Naive thymus-derived CD8-positive, alpha-beta T cell (primary cell): Measurements from ENCODE around the gene RNF121. TPM values are rescaled to one million over a fixed set of nuclear protein-coding genes. Genes with fewer than 3 reads are reported as not detected.

Source experiments
- ATAC-seq, 2 donors: fragments of 150-1000 bp; cut with Tn5 transposase in 1 of 2; sonication (Bioruptor Pico), chemical (Tn5 transposase) in 1 of 2; 1 replicate in 1 of 2; 2 replicates in 1 of 2; pipeline ENCODE4 v1.10.0; 2021; ENCODE audit warnings: mild to moderate bottlenecking in 2 of 2, moderate library complexity in 2 of 2
- POLR2A ChIA-PET: fragments of 350-600 bp; sonication (Branson Sonifier 250); formaldehyde crosslinking; loops from one replicate; lab custom pipeline; 2021; ENCODE audit warnings: antibody characterized with exemption; lab: Charles Lee
- DNase-seq, 10 donors: peaks; one replicate each; pipeline versions ENCODE4 v3.0.0 to v3.0.0-alpha.2; 2020 to 2022
- H3K27ac Mint-ChIP-seq, 10 donors: one replicate each; pipeline ENCODE4 v1.8.0; 2020 to 2022; ENCODE audit warnings: mild to moderate bottlenecking in 10 of 10, mixed read lengths in 10 of 10, moderate library complexity in 4 of 10, inconsistent platforms in 1 of 10
- H3K27me3 Mint-ChIP-seq, 5 donors: one replicate each; pipeline ENCODE4 v1.8.0; 2021 to 2022; ENCODE audit warnings: mixed read lengths in 5 of 5
- H3K36me3 Mint-ChIP-seq, 3 donors: one replicate each; pipeline ENCODE4 v1.8.0; 2020 to 2022; ENCODE audit warnings: mixed read lengths in 3 of 3, mild to moderate bottlenecking in 2 of 3, inconsistent platforms in 1 of 3
- H3K4me1 Mint-ChIP-seq, 4 donors: one replicate each; pipeline ENCODE4 v1.8.0; 2021 to 2022; ENCODE audit warnings: mixed read lengths in 4 of 4
- H3K4me3 Mint-ChIP-seq, 10 donors: one replicate each; pipeline ENCODE4 v1.8.0; 2020 to 2022; ENCODE audit warnings: mild to moderate bottlenecking in 10 of 10, mixed read lengths in 10 of 10, moderate library complexity in 6 of 10, inconsistent platforms in 1 of 10
- H3K9me3 Mint-ChIP-seq, 9 donors: one replicate each; pipeline ENCODE4 v1.8.0; 2020 to 2022; ENCODE audit warnings: mixed read lengths in 9 of 9, mild to moderate bottlenecking in 3 of 9, inconsistent platforms in 1 of 9, moderate library complexity in 1 of 9
- polyA plus RNA-seq, 3 donors: library from polyadenylated mRNA; unstranded; fragments of 300-500 nt; fragmentation: Illumina TruSeq; gene quantifications; one replicate each; pipeline ENCODE4 v1.2.3, GENCODE V29; 2021
- total RNA-seq, 8 experiments: library from RNA in 2 of 8; stranded (reverse) in 2 of 8; gene quantifications; one replicate each; pipeline ENCODE4 v1.2.3 and lab custom pipeline; 2021 to 2026

RNF121 gene
- total and polyA plus RNA-seq, 5 experiments from 2014 or later: 5.7 to 32.0 (median 9.4) TPM

DNA sequence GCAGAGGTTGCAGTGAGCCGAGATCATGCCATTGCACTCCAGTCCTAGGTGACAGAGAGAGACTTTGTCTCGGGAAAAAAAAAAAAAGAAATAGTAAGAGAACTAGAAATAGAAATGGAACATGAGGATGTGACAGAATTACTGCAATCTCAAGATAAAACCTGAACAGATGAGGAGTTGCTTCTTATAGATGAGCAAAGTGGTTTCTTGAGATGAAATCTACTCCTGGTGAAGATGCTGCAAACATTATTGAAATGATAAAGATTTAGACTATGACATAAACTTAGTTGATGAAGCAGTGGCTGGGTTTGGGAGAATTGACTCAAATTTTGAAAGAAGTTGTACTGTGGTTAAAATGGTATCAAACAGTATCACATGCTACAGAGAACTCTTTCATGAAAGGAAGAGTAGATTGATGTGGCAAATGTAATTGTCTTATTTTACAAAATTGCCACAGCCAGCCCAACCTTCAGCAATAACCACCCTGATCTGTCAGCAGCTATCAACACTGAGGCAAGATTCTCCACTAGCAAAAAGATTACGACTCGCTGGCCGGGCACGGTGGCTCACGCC, 14.1 kb upstream of the RNF121 start:
- H3K27me3 Mint-ChIP-seq: no peaks in the 10 kb centered on the region
- no peaks in the 10 kb centered on the region for H3K9me3 Mint-ChIP-seq
- peaks cover 0 to 5% (median 2%) of the 10 kb centered on the region in 4 donors for H3K4me1 Mint-ChIP-seq
- peaks cover 8 to 78% (median 24%) of the 10 kb centered on the region in 3 donors for H3K36me3 Mint-ChIP-seq
- ATAC-seq (no peak), DNase-seq (no peak)
- H3K27ac Mint-ChIP-seq: peak overlapping the region in 2 of 10 donors; percentile 12 to 34
- POLR2A ChIA-PET: no interaction called here
- no peak overlapping the region for H3K4me3 Mint-ChIP-seq

DNA sequence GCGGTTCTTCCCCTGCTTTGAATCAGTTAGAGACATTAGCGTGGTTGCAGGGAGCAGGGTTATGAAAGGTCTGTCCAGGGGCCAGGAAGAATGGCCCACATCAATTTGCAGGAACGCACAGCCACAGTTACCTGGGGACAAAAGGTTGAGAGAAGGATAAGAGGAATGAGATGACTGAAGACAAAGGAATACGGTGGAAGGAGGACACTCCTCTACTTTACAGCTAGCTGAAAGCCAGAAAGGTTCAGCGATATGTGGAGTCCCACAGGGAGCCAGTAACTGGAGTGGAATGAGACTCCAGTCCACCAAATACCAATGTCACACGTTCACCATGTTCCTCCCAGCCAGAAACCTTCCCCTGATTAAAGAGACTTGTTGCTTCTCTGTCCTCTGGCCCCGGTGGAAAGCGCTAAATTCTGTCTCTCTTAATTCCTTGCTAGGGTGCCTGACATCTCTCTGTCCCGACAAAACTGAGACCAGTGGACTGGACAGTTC, 11.2 kb upstream of the RNF121 start:
- H3K4me3 Mint-ChIP-seq: no peak overlapping the region
- H3K36me3 Mint-ChIP-seq: peaks cover 8 to 61% (median 19%) of the 10 kb centered on the region in 3 donors
- peak overlapping the region in 1 of 10 donors; percentile 5 for H3K27ac Mint-ChIP-seq
- DNase-seq (no peak), ATAC-seq (no peak)
- no peaks in the 10 kb centered on the region for H3K9me3 Mint-ChIP-seq
- H3K27me3 Mint-ChIP-seq: no peaks in the 10 kb centered on the region
- POLR2A ChIA-PET: no interaction called here
- H3K4me1 Mint-ChIP-seq: peaks cover 0 to 5% (median 2%) of the 10 kb centered on the region in 4 donors

DNA sequence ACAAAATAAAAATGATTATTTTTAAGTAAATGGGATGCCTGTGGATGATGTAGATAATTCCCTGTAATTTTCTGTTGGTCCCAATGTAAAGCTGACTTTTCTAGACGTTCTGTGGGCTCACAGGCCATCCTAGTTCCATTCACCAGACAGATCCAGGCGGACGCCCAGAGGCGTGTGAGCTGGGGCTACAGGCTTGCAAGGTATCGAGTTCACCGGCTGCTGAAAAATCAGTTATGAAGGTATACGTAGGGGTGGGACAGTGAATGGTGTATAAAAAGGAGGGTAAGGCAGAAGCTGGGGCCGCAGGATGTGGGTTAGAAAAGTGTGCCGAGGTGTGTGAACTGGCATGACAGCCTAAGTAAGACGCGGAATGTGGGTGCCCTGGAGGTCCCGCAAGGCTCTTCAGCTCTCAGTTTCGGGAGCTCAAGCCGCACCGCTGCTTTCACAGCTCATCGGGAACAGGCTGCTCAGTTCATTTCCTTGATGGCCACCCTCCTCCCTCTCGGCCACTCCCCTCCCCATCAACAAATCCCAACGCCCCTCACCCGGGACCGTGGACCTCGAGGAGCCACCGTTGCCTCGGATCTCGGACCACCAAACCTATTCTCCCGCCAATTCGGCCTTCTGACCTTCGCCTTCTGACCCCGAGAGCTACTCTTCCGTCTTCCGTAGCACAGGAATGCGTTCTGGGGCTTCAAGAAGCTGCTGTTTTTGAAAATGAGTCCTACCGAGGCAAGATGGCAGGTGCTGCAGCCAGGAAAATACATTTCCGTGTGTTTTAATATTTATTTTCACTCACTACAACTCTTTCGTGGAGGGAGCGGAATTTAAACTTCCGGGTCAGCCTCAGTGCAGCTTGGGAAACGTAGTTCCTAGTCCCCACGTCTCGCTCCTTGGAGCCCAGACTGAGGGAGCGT, 768 bp upstream of the RNF121 start, which contains the start of gene XNDC1N:
TSS of gene XNDC1N (minus strand) at position 775 of the 917 bp plus-strand sequence. CDS start 5,241 bp downstream, outside the sequence.
- DNase-seq: peak in 9 of 10 donors; percentile 17 to 89 (median 64)
- ATAC-seq: peak; percentile 86
- peaks cover 0 to 6% (median 0%) of the 10 kb centered on the region in 3 donors for H3K36me3 Mint-ChIP-seq
- peaks cover 21 to 52% (median 51%) of the 10 kb centered on the region in 4 donors for H3K4me1 Mint-ChIP-seq
- H3K9me3 Mint-ChIP-seq: no peaks in the 10 kb centered on the region
- POLR2A ChIA-PET: interaction anchor here (1.0 to 2.7 kb wide), 8 partner anchors 8 to 297 kb away, joined by 3 to 14 read pairs (median 4); partner anchors contain the start of genes ANAPC15, IL18BP and INPPL1
- peak within 1 kb of the TSS; percentile 94 to 99 (median 98) for H3K4me3 Mint-ChIP-seq
- no peaks in the 10 kb centered on the region for H3K27me3 Mint-ChIP-seq
- H3K27ac Mint-ChIP-seq: peak within 1 kb of the TSS; percentile 97 to 100 (median 99)

DNA sequence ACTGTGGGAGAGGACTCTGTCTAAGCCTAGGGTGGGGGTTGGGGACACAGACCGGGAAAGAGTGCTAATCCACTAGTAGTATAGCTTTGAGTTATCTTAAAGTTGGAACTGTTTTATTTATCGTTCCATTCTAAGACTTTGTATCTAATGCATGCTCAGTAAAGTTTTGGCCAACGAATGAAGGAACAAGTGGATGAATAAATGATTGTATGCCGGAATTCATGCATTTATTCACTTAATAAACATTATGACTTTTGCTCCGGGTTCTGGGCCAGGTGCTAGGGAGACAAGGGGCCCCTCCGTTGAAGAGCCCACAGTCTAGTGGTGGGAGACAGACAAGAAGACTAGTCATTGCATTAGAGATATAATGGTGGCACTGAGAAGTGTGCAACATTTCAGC, 645 bp downstream of the RNF121 start:
- Mint-ChIP-seq H3K27ac (peak overlapping the region; percentile 97 to 100 (median 99)), H3K4me3 (peak overlapping the region; percentile 94 to 99 (median 98)), H3K4me1 (peaks cover 29 to 63% (median 61%) of the 10 kb centered on the region in 4 donors), H3K27me3 (no peaks in the 10 kb centered on the region), H3K9me3 (no peaks in the 10 kb centered on the region), H3K36me3 (peaks cover 0 to 6% (median 0%) of the 10 kb centered on the region in 3 donors)
- no peak for DNase-seq
- ATAC-seq: no peak
- POLR2A ChIA-PET: interaction anchor here (0.6 to 2.7 kb wide), 8 partner anchors 53 to 295 kb away, joined by 3 to 14 read pairs (median 4); partner anchors contain the start of genes ANAPC15, IL18BP and INPPL1

DNA sequence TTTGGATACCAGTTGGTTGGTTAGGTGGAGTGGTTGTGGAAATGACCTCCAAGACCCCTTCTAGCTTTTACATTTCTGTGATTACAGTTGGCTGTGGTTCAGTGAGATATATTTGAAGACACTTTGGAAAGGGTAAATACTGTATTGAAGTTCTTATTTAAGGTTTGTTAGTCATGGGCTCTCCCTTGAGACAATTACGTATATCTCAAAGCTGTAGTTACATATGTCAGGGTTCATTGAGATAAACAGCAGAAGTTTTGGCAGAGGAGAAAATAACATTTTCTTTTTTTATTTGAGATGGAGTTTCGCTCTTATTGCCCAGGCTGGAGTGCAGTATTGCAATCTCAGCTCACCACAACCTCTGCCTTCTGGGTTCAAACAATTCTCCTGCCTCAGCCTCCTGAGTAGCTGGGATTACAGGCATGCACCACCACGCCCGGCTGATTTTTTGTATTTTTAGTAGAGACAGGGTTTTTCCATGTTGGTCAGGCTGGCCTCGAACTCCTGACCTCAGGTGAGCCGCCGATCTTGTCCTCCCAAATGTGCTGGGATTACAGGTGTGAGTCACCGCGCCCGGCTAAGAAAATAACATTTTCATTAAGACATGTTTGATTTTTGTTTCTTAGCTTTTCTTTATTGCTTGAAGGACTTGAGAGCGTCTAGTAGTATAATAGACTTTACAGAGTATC, 1.9 kb downstream of the RNF121 start:
- Mint-ChIP-seq H3K4me1 (peaks cover 30 to 66% (median 65%) of the 10 kb centered on the region in 4 donors), H3K9me3 (no peaks in the 10 kb centered on the region), H3K27me3 (no peaks in the 10 kb centered on the region), H3K36me3 (no peaks in the 10 kb centered on the region), H3K4me3 (peak overlapping the region; percentile 94 to 99 (median 98)), H3K27ac (peak overlapping the region in 1 of 10 donors; percentile 97)
- DNase-seq: no peak
- ATAC-seq: no peak
- POLR2A ChIA-PET: interaction anchor here (1.1 kb wide), 1 partner anchor 171 kb away, joined by 3 read pairs; no protein-coding TSS in a partner anchor

DNA sequence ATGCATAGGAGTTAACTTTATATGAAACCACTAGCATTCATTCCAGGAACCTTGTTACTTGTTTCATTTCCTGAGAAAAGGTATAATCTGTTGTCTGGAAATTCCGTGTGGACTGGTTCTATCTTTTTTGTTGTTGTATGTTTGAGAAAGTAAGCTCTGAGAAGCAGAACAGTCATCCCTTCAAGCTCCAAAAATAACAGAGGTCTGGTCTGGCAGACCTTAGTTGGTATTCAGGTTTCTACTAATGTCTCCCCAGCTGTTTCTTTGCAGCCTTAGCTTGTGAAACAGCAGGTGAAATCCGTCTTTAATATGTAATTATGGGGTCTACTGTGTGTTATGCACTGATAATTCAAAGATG, 2.4 kb downstream of the RNF121 start:
- H3K27me3 Mint-ChIP-seq: no peaks in the 10 kb centered on the region
- H3K4me1 Mint-ChIP-seq: peaks cover 30 to 66% (median 64%) of the 10 kb centered on the region in 4 donors
- ATAC-seq: no peak
- H3K36me3 Mint-ChIP-seq: no peaks in the 10 kb centered on the region
- POLR2A ChIA-PET: interaction anchor here (1.1 kb wide), 1 partner anchor 170 kb away, joined by 3 read pairs; no protein-coding TSS in a partner anchor
- H3K27ac Mint-ChIP-seq: no peak overlapping the region
- DNase-seq: no peak
- H3K9me3 Mint-ChIP-seq: no peaks in the 10 kb centered on the region
- peak overlapping the region in 3 of 10 donors; percentile 97 to 99 (median 98) for H3K4me3 Mint-ChIP-seq

DNA sequence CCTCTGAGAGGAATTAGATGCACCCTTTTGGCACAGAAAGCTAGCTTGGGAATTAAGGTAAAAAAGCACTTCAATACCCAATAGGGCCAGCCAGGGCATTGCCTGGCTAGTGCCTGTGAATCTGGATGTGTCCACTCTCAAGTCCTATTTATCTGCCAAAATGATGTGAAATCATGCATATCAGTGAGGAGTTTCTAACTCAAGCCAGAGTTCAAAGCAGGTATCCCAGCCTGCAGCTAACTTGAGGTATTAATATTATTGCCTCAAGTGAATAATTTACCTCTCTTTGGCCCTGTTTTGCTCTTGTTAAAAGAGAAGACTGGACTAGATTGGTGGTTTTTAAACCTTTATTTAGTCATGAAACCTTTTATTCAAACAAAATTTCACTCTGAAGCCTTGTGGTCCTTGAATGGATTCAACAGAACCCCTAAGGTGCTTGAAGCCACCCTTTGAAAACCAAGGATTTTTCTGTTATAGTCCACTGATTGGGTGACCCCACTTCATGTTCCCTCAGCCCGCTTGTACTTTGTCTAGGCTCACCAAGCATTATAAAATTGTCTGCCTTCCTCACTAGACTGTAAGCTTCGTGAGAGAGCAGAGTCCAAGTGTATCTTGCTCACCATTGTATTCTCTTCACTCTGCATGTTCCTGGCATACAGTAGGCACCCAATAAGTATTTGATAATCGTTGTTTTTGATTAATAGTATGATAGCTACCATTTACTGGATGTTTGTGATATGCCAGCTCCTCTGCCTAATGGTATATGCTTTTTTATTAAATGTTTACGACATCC, 4.5 kb downstream of the RNF121 start:
- Mint-ChIP-seq H3K4me3 (no peak overlapping the region), H3K36me3 (peaks cover 0 to 10% (median 4%) of the 10 kb centered on the region in 3 donors), H3K27me3 (no peaks in the 10 kb centered on the region), H3K9me3 (no peaks in the 10 kb centered on the region), H3K27ac (peak overlapping the region in 1 of 10 donors; percentile 60), H3K4me1 (peaks cover 32 to 53% (median 51%) of the 10 kb centered on the region in 4 donors)
- ATAC-seq (no peak), DNase-seq (no peak)
- POLR2A ChIA-PET: no interaction called here

DNA sequence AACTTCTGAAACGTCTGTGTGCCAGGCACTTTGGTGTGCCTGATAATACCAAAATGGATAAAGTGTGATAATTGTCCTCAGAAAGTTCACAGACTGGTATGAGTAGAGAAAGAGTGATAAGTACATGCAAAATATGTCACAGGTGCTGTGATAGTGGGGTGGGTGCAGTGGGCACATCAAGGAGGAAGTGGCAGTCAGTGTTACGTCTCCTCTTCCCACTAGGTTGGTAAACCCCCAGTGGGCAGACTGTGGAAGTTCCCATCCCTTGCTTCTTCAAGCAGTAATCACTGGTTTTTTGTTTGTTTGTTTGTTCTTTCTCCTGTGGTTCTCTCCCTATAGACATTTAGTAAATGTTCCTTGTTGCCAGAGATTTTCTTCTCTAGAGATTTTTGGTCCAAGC, 5.4 kb downstream of the RNF121 start:
- Mint-ChIP-seq H3K4me1 (peaks cover 28 to 47% (median 45%) of the 10 kb centered on the region in 4 donors), H3K9me3 (no peaks in the 10 kb centered on the region), H3K27ac (peak overlapping the region in 3 of 10 donors; percentile 60 to 66 (median 63)), H3K36me3 (peaks cover 0 to 14% (median 5%) of the 10 kb centered on the region in 3 donors), H3K27me3 (no peaks in the 10 kb centered on the region), H3K4me3 (no peak overlapping the region)
- peak in 1 of 2 donors; percentile 67 for ATAC-seq
- peak in 2 of 10 donors; percentile 1 to 3 for DNase-seq
- POLR2A ChIA-PET: no interaction called here

DNA sequence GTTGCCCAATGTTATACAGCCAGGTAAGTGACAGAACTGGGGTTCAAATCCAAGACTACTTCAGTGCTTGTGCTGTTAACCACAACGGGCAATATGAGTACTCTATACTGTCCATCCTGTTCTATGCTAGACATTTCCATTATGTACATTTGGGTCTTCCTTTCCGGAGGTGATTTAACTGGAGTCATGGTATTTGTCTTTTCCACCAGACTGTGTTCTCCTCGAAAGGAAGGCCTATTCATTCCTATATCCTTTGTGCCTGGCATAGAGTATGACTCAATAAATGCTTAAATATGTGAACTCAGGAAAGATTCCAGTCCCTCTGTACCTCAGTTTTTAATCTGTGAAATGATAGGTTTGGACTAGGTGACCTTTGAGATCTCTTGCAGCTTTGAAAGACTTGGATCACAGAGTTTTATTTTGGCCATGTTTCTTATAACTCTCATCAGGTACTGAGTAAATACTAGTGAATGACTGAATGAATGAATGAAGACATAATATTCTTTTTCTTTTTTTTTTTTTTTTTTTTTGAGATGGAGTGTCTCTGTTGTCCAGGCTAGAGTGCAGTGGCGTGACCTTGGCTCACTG, 6.6 kb downstream of the RNF121 start:
- H3K9me3 Mint-ChIP-seq: no peaks in the 10 kb centered on the region
- H3K4me3 Mint-ChIP-seq: no peak overlapping the region
- H3K4me1 Mint-ChIP-seq: peaks cover 17 to 34% (median 33%) of the 10 kb centered on the region in 4 donors
- ATAC-seq (no peak), DNase-seq (no peak)
- no peak overlapping the region for H3K27ac Mint-ChIP-seq
- H3K36me3 Mint-ChIP-seq: peaks cover 0 to 17% (median 5%) of the 10 kb centered on the region in 3 donors
- no peaks in the 10 kb centered on the region for H3K27me3 Mint-ChIP-seq
- POLR2A ChIA-PET: interaction anchor here (0.6 kb wide), 1 partner anchor 473 kb away, joined by 9 read pairs; no protein-coding TSS in a partner anchor

DNA sequence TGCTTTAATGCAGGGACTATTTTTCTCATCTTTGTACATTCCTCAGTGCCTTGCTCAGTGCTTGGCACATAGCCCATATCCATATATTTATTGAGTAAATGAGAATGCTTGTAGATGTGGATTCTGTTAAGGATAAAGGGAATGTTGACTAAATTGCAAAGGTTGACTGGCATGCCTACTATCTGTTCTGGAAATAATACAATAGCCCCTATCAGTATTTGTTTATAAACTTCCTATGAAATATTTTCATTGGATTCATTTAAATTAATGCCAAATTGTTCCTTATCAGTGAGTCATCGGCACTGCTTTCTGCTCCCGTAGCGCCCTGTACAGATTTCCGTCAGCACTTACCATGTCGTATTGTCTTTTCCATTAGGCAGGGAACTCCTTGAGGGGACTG, 8.0 kb downstream of the RNF121 start:
- H3K36me3 Mint-ChIP-seq: peaks cover 0 to 17% (median 5%) of the 10 kb centered on the region in 3 donors
- H3K4me3 Mint-ChIP-seq: no peak overlapping the region
- ATAC-seq (no peak), DNase-seq (no peak)
- POLR2A ChIA-PET: no interaction called here
- peaks cover 14 to 23% (median 20%) of the 10 kb centered on the region in 4 donors for H3K4me1 Mint-ChIP-seq
- H3K27ac Mint-ChIP-seq: no peak overlapping the region
- no peaks in the 10 kb centered on the region for H3K9me3 Mint-ChIP-seq
- no peaks in the 10 kb centered on the region for H3K27me3 Mint-ChIP-seq

DNA sequence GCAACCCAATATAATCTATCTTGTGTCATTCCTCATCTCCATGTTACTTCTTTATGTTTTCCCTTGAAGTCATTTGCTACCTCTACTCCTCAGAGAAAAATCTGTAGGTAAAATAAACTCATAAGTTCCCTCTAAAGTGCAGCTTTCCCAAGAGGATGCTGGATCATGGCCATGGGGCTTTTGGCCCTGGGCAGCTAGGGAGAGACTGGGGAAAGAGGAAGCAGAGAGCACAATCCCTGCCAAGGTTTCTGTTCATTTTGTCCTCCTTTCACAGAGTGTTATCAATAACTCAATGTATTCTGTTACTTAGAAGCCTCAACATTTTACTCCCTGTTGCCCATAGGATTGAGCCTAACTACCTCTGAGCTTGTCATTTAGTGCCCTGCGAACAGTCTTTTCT, 9.0 kb downstream of the RNF121 start:
- POLR2A ChIA-PET: no interaction called here

More for the DNA sequence above, 9.0 kb downstream of the RNF121 start:
- ATAC-seq (no peak), DNase-seq (no peak)
- H3K4me1 Mint-ChIP-seq: peaks cover 15 to 19% (median 17%) of the 10 kb centered on the region in 4 donors
- H3K27me3 Mint-ChIP-seq: no peaks in the 10 kb centered on the region
- H3K36me3 Mint-ChIP-seq: peaks cover 0 to 19% (median 5%) of the 10 kb centered on the region in 3 donors
- H3K27ac Mint-ChIP-seq: no peak overlapping the region
- no peaks in the 10 kb centered on the region for H3K9me3 Mint-ChIP-seq
- no peak overlapping the region for H3K4me3 Mint-ChIP-seq
